Fibroblast of lung (primary cell): ENCODE results near the gene HOXB13. TPM values are rescaled to one million over a fixed set of nuclear protein-coding genes. Genes with fewer than 3 reads are reported as not detected.

Source experiments
- DNase-seq, 2 donors: peaks; one replicate each; pipeline versions ENCODE4 v3.0.0 to v3.0.0-alpha.2; 2010; ENCODE audit warnings: low read depth in 2 of 2
- H2AFZ ChIP-seq: 2 replicates; pipeline ENCODE4 v1.5.1; 2012; ENCODE audit warnings: low read length, control low read depth, inconsistent platforms
- H3K27ac ChIP-seq: 2 replicates; pipeline ENCODE4 v1.5.1; 2011; ENCODE audit warnings: low read length, control low read depth; ENCODE audit not compliant: insufficient read depth
- H3K27me3 ChIP-seq: 2 replicates; pipeline ENCODE4 v1.5.1; 2011; ENCODE audit warnings: mild to moderate bottlenecking, low read length; ENCODE audit not compliant: control insufficient read depth, insufficient read depth
- H3K36me3 ChIP-seq: 2 replicates; pipeline ENCODE4 v1.5.1; 2011; ENCODE audit warnings: low read length; ENCODE audit not compliant: control insufficient read depth, insufficient read depth
- H3K4me1 ChIP-seq: 2 replicates; pipeline ENCODE4 v1.5.1; 2011; ENCODE audit warnings: low read length; ENCODE audit not compliant: control insufficient read depth, insufficient read depth; ENCODE audit errors: extremely low read depth
- H3K4me2 ChIP-seq: 2 replicates; pipeline ENCODE4 v1.5.1; 2011; ENCODE audit warnings: low read length, control low read depth; ENCODE audit not compliant: insufficient read depth; ENCODE audit errors: extremely low read depth
- H3K4me3 ChIP-seq, 4 experiments: fragments of 200-600 bp in 1 of 4; sonication (generic) in 1 of 4; replicated peaks in 1 of 4; 2 replicates each; pipeline ENCODE4 v1.5.1; 2011 to 2016; ENCODE audit warnings: low read length in 4 of 4, low read depth in 3 of 4, mild to moderate bottlenecking in 3 of 4, control low read depth in 2 of 4, inconsistent platforms in 1 of 4, mixed read lengths in 1 of 4; ENCODE audit not compliant: insufficient read depth in 1 of 4; ENCODE audit errors: control extremely low read depth in 1 of 4
- H3K79me2 ChIP-seq: 2 replicates; pipeline ENCODE4 v1.5.1; 2012; ENCODE audit warnings: mild to moderate bottlenecking, low read length, inconsistent platforms; ENCODE audit not compliant: control insufficient read depth, insufficient read depth
- H3K9ac ChIP-seq: 2 replicates; pipeline ENCODE4 v1.5.1; 2011; ENCODE audit warnings: mild to moderate bottlenecking, low read length, control low read depth; ENCODE audit not compliant: insufficient read depth
- H3K9me3 ChIP-seq: 2 replicates; pipeline ENCODE4 v1.5.1; 2012; ENCODE audit warnings: low read depth, low read length; ENCODE audit not compliant: control insufficient read depth, insufficient read depth
- H4K20me1 ChIP-seq: 2 replicates; pipeline ENCODE4 v1.5.1; 2011; ENCODE audit warnings: low read length; ENCODE audit not compliant: control insufficient read depth, insufficient read depth; ENCODE audit errors: extremely low read depth
- EZH2 ChIP-seq: IDR thresholded peaks from 2 replicates; pipeline ENCODE4 v1.5.1; 2012; ENCODE audit warnings: low read length, control low read depth, mild to moderate bottlenecking; ENCODE audit errors: missing control alignments
- polyA plus RNA-seq, 2 donors: library from polyadenylated mRNA; depleted of rRNA in 1 of 2; stranded (reverse) in 1 of 2; unstranded in 1 of 2; fragments of >200 nt; gene quantifications; 2 replicates each; pipeline ENCODE4 v1.2.1, GENCODE V29; 2011 to 2012; ENCODE audit warnings: missing spikeins in 1 of 2
- total RNA-seq: library from RNA; depleted of rRNA; stranded (reverse); fragments of >200 nt; gene quantifications from 2 replicates; pipeline ENCODE4 v1.2.1, GENCODE V29; 2014
- TF ChIP-seq, protein P1 (sequence below), 2 donors: IDR thresholded peaks in 1 of 2; conservative IDR thresholded peaks in 1 of 2; 1 replicate in 1 of 2; 2 replicates in 1 of 2; pipeline ENCODE4 v1.5.1; 2011 to 2012; ENCODE audit warnings: low read length in 2 of 2, control low read depth in 1 of 2, inconsistent platforms in 1 of 2, low read depth in 1 of 2, mild to moderate bottlenecking in 1 of 2

HOXB13 gene
- total and polyA plus RNA-seq, 2 donors (not counting 1 experiment from before 2014, with no cell fraction given), result not detected

- H3K4me1 ChIP-seq, result peaks cover under 1% of the 10 kb centered on the region
- no peak overlapping the region for H3K4me3 ChIP-seq
- peaks cover 82% of the 10 kb centered on the region for H3K27me3 ChIP-seq
- peak in 1 of 2 donors; percentile 23 for DNase-seq
- no peaks in the 10 kb centered on the region for H4K20me1 ChIP-seq
- no peaks in the 10 kb centered on the region for H3K9me3 ChIP-seq
- no peaks in the 10 kb centered on the region for H3K79me2 ChIP-seq
- no peak overlapping the region for H3K27ac ChIP-seq
- TF ChIP-seq, protein P1, sequence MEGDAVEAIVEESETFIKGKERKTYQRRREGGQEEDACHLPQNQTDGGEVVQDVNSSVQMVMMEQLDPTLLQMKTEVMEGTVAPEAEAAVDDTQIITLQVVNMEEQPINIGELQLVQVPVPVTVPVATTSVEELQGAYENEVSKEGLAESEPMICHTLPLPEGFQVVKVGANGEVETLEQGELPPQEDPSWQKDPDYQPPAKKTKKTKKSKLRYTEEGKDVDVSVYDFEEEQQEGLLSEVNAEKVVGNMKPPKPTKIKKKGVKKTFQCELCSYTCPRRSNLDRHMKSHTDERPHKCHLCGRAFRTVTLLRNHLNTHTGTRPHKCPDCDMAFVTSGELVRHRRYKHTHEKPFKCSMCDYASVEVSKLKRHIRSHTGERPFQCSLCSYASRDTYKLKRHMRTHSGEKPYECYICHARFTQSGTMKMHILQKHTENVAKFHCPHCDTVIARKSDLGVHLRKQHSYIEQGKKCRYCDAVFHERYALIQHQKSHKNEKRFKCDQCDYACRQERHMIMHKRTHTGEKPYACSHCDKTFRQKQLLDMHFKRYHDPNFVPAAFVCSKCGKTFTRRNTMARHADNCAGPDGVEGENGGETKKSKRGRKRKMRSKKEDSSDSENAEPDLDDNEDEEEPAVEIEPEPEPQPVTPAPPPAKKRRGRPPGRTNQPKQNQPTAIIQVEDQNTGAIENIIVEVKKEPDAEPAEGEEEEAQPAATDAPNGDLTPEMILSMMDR (conservative IDR thresholded peaks at IDR 0.05 in 1 of 2, IDR thresholded peaks at IDR 0.05 in 1 of 2; ENCODE audit: low read depth in 1 of 2, low read length in 2 of 2), result no peak
- no peak for TF ChIP-seq EZH2
- no peak overlapping the region for H2AFZ ChIP-seq
- H3K36me3 ChIP-seq, result no peaks in the 10 kb centered on the region
- H3K4me2 ChIP-seq, result no peak overlapping the region
- H3K9ac ChIP-seq, result no peak overlapping the region
Measured at GRCh38 chr17:48719642-48720265, 8.8 kb downstream of the HOXB13 start.

GRCh38 chr17:48718761-48719641 is 9.5 kb downstream of the HOXB13 start:
- no peak overlapping the region for H3K9ac ChIP-seq
- H3K36me3 ChIP-seq, result no peaks in the 10 kb centered on the region
- no peaks in the 10 kb centered on the region for H4K20me1 ChIP-seq
- no peak overlapping the region for H3K27ac ChIP-seq
- no peaks in the 10 kb centered on the region for H3K79me2 ChIP-seq
- H3K9me3 ChIP-seq, result no peaks in the 10 kb centered on the region
- no peak overlapping the region for H3K4me3 ChIP-seq
- H2AFZ ChIP-seq, result no peak overlapping the region
- peak; percentile 90 for TF ChIP-seq EZH2
- TF ChIP-seq, protein P1 (conservative IDR thresholded peaks at IDR 0.05 in 1 of 2, IDR thresholded peaks at IDR 0.05 in 1 of 2; ENCODE audit: low read depth in 1 of 2, low read length in 2 of 2), result no peak
- H3K27me3 ChIP-seq, result peaks cover 75% of the 10 kb centered on the region
- H3K4me2 ChIP-seq, result no peak overlapping the region
- DNase-seq, result no peak
- no peaks in the 10 kb centered on the region for H3K4me1 ChIP-seq

GRCh38 chr17:48718227-48718760 is 10.3 kb downstream of the HOXB13 start:
- Histone ChIP-seq H3K79me2 (no peaks in the 10 kb centered on the region), H3K9me3 (no peaks in the 10 kb centered on the region), H2AFZ (no peak overlapping the region), H3K36me3 (no peaks in the 10 kb centered on the region), H3K9ac (no peak overlapping the region), H3K27me3 (peaks cover 68% of the 10 kb centered on the region), H3K27ac (no peak overlapping the region), H4K20me1 (no peaks in the 10 kb centered on the region), H3K4me3 (no peak overlapping the region), H3K4me1 (no peaks in the 10 kb centered on the region), H3K4me2 (no peak overlapping the region)
- TF ChIP-seq, protein P1 (conservative IDR thresholded peaks at IDR 0.05 in 1 of 2, IDR thresholded peaks at IDR 0.05 in 1 of 2; ENCODE audit: low read depth in 1 of 2, low read length in 2 of 2), result no peak
- no peak for TF ChIP-seq EZH2
- DNase-seq, result no peak
